GM11168 (cell line): ENCODE measurements around the gene GALNT3.

Experiments
- in situ Hi-C: fragments of 300-500 bp; cut with MboI; formaldehyde crosslinking; loops from one replicate; pipeline ENCODE4 v1.12.0; 2022; ENCODE audit warnings: low sequenced_read_pairs; ENCODE audit not compliant: unreplicated experiment

Gene GALNT3

GRCh38 chr2:165796819-165797530 is 2.9 kb upstream of the GALNT3 start:
- in situ Hi-C loops, result no loop called here

- in situ Hi-C loops, result no loop called here
Measured at GRCh38 chr2:165796129-165796528, 2.1 kb upstream of the GALNT3 start.

- in situ Hi-C loops, result no loop called here
Measured at GRCh38 chr2:165795011-165795410, 964 bp upstream of the GALNT3 start.

GRCh38 chr2:165794536-165794928 is 485 bp upstream of the GALNT3 start:
- in situ Hi-C loops, result no loop called here

GRCh38 chr2:165793161-165793778 is 777 bp downstream of the GALNT3 start:
- in situ Hi-C loops, result no loop called here

GRCh38 chr2:165792104-165792454 is 2.0 kb downstream of the GALNT3 start:
- in situ Hi-C loops, result no loop called here

- in situ Hi-C loops, result no loop called here
Measured at GRCh38 chr2:165791421-165792103, 2.5 kb downstream of the GALNT3 start.

GRCh38 chr2:165790466-165790865 is 3.6 kb downstream of the GALNT3 start:
- in situ Hi-C loops, result no loop called here

GRCh38 chr2:165787334-165787733 is 6.7 kb downstream of the GALNT3 start:
- in situ Hi-C loops, result no loop called here

- in situ Hi-C loops, result no loop called here
Measured at GRCh38 chr2:165779706-165780105, 14.3 kb downstream of the GALNT3 start.

GRCh38 chr2:165778653-165779451 is 15.2 kb downstream of the GALNT3 start:
- in situ Hi-C loops, result no loop called here

GRCh38 chr2:165778187-165778556 is 15.9 kb downstream of the GALNT3 start:
- in situ Hi-C loops, result no loop called here

GRCh38 chr2:165777522-165778186 is 16.4 kb downstream of the GALNT3 start:
- in situ Hi-C loops, result no loop called here

- in situ Hi-C loops, result no loop called here
Measured at GRCh38 chr2:165776796-165777195, 17.3 kb downstream of the GALNT3 start.

- in situ Hi-C loops, result no loop called here
Measured at GRCh38 chr2:165776013-165776412, 18.0 kb downstream of the GALNT3 start.

- in situ Hi-C loops, result no loop called here
Measured at GRCh38 chr2:165773684-165774083, 20.4 kb downstream of the GALNT3 start.

GRCh38 chr2:165772183-165772582 is 21.9 kb downstream of the GALNT3 start:
- in situ Hi-C loops, result no loop called here

- in situ Hi-C loops, result no loop called here
Measured at GRCh38 chr2:165766326-165766927, 27.6 kb downstream of the GALNT3 start.

- in situ Hi-C loops, result no loop called here
Measured at GRCh38 chr2:165762723-165763122, 31.3 kb downstream of the GALNT3 start.
